A204.1 (cell line): ENCODE results near the gene DMD.

Experiments
- FAIRE-seq: peaks from 2 replicates; lab custom pipeline; 2012; peaks lifted over from hg19 to GRCh38; lab: Jason Lieb, UNC

The DMD gene

DNA sequence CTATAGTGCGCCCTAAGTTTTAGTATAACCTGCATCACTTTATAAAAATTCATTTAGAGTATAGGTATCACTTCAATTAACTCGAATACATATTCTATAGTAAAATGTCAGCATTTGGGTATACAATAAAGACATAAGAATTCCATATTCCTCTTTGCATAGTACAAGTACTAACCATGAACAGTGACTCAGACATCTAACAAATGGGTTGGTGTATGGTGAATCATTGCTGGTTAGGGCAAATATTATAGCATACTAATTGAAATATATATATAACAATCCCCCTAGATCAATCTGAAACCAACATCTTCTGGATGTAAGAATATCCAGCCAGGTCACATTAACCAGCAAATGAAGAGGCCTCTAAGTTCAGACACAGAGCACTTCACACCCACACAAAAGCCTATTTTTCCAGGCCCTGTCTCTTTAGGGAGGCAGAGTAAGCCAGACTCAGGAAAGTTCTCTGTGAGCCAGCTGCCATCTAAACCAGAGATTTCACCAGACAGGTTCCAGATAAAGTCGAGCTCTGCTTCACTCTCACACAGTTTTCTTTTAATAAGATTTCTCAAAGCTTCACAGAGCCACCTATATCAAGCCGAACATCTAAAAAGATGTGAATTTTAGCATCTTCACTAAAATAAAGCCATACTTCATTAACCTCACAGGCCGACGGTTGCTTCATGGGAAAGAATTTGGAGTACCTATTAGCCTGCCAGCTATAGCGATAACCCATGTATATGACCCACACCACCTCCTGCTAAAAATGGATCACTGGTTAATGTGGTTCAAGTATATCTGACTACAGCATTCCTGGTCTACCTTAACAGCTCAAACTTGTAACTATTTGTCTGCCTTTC is 1939.5 kb downstream of the DMD start:
- no peak for FAIRE-seq

DNA sequence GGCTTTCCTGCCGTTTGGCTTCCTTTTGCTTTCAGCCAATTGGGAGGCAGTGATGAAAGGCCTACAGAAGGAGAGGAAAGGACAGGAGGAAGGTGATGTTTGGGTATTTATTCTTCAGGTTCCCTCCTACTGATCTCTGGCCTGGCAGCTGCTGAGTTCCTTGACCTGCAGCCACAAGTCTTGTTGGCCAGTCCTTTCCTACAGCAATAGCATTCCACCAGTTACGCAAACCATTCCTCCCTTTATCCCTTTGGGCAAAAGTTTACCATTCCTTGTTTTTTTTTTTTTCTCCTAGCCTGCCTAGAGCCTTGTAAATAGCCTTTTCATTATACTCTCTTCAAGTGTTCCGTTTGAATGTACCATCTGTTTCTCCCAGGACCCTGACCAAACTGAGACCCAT is 1941.4 kb downstream of the DMD start:
- no peak for FAIRE-seq

DNA sequence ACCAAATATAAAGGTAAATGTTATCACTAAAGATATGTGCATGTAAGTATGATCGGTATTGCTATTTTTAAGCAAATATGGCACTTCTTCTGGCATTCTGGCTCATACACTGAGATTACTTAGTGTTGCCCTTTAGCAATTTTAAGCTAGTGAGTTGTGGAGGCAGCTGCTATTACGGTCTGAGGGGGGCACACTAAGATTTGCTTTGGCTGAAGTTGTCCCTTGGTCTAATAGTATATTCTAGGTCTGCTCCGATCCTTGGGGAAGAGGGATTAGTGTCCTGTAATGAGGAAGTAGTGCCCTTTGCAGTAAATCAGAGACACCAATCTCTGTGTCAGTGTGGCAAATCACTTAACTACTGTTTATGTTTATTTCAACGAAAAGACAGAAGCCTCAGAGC is 1943.0 kb downstream of the DMD start:
- no peak for FAIRE-seq

DNA sequence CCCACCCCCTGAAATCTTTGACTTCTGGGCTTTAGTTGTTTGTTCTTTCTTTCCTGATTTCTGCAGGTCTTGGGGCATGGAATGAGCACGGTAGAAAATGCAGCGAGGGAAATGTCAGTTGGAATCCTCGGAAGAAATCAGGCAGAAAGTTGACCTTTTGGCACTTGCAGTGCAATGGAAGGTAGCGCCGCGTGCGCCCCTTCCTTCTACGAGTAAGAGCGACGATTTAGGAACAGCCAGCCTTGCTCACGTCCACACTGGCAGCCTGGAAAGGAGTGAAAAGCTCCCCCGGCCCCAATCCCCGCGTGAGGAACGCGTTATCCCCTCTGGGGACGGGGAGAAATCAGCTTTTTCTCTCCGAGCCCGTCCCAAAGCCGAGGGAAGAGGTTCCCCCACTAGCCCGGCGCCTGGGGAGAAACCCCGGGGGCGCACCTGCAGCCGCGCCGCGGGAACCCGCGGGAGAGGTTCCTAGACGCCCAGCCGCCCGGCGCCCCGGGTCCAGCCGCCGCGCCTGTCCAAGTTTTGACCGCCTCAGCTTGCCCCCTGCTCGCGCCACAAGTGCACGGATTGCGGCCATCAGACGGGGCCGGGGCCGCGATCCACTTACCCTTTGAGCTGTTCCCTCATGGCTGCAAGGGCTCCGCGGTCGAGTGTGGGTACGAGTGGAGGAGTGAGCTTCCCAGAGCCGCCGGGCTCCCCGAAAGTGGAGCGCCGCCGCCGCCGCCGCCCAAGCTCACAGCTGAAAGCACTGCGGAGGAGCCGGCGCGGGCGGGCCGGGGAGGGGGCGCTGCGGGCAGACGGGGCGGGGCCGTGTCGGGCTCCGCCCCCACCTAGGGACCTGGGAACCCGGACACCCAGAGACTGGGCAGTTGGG is 1944.9 kb downstream of the DMD start:
- no peak for FAIRE-seq

DNA sequence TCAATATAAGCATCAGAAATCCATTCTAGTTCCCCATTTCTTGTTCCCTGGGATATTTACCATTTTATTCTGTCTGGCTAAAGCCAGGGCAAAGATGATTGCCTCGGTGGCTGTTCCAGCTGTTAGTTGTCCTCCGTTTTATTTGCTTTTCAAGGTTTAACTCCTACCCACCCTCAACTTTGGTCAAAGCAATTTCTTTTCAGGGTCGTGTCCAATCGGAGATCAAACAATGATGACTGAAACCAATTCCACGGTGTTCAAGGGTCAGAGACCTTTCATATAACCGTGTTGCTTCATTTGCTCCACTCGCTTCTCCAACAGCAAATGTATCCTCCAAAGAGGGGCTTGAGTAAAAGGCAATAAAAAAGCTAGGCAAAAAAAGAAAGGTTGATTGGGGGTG is 1946.0 kb downstream of the DMD start:
- no peak for FAIRE-seq

DNA sequence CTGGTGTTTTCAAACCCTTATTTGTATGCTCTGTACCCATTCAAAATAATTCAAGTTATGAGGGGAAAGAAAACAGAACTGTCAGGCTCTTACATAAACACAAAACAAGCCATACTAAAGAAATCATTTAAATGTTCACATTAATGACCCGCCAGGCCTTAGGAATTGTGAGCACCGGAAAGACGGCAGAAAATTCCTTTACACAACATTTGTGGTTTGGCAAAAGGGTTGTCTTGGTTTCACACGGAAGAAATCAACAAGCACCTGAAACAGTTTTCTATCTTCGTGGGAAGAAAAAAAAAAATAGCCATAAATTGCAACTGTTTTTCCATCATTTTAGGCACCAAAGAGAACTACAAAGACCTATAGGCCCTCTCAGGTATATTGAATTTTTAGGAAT is 1951.0 kb downstream of the DMD start:
- FAIRE-seq: no peak

DNA sequence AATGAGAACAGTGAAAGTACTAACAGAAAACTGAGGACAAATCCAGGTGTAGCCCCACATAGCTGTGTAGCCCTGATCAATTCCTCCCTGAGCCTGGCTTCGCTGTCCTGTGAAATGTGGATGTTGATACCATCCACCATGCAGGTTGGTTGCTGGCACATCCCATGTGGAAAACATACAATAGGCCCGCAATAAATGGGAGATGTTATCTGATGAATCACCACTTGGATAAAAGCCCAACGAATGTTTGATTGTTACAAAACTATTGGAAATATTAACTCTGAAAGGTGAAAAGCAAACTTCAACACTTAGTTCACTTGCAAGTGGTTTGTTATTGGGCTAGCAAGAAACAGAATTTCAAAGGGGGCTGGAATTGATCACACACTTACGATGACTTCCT is 1953.2 kb downstream of the DMD start:
- FAIRE-seq: no peak

DNA sequence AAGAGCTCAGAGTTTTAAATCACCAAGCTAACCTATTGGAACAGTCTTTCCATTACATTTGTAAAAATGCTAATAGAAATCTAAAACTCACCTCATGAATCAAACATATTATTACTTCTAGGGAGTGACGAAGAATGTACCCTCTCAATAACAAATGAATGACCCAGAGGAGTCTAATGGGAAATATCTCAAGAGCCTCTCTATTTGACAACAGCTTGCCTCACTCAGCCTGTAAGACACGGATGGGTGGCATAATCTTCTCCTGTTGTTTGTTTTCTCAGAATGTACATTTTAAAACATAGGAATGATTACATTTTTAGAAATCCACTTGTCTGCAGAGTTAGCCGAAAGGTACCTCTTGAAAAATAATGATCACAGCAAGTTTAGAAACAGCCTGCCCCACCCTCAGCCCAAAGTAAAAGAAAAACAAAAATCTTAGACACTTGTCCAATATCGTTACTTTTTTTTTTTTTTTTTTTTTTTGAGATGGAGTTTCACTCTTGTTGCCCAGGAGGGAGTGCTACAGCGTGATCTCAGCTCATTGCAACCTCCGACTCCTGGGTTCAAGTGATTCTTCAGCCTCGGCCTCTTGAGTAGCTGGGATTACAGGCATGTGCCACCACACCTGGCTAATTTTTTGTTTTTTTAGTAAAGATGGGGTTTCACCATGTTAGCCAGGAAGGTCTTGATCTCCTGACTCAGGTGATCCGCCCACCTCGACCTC is 1955.9 kb downstream of the DMD start:
- no peak for FAIRE-seq

DNA sequence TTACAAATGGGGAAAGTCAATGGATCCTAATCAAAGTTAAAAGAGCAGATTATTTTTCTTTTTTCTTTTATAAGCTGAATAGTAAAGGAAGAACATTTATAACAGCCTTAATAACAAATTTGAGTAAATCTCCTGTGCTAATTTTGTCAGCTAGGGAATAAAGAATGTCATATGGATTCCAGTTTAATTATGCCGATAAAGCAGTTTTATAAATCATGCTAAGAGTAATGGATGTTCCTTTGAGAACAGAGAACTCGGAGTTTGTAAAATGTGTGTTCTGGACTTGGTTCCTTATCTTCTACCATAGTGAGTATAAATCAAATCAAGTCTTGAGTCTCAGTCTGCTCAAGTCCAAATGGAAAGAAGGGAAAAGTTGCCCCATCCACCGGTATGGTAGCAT is 1959.2 kb downstream of the DMD start:
- FAIRE-seq: no peak

DNA sequence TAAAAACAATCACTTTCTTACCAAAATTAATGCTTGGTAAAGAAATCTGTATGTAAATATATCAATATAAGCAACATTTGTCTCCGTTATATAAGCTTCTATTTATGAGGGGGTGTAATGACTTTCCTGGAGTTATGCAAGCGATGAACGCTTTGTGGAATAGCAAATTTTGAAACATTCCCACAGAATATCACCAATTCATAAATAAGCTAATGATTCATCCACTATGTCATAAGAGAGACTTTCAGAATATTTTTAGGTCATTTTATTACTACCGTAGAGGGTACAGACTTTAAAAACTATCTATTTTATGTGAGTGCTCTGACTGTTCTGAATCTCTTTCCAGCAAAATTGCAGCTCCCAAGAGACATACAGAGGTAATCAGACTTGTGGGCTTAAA is 1960.0 kb downstream of the DMD start:
- FAIRE-seq: no peak

DNA sequence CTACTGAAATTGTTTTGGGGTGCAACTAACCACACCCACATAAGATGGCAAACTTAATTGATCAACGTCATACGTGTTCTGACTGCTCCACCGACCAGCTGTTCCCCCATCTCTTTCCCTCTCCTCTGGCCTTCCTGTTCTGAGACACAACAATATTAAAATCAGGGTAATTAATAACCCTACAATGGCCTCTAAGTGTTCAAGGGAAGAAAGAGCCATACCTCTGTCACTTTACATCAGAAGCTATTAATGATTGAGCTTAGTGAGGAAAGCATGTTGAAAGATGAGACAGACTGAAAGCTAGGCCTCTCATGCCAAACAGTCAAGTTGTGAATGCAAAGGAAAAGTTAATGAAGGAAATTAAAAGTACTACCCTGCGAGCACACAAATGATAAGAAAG is 1965.6 kb downstream of the DMD start:
- no peak for FAIRE-seq

DNA sequence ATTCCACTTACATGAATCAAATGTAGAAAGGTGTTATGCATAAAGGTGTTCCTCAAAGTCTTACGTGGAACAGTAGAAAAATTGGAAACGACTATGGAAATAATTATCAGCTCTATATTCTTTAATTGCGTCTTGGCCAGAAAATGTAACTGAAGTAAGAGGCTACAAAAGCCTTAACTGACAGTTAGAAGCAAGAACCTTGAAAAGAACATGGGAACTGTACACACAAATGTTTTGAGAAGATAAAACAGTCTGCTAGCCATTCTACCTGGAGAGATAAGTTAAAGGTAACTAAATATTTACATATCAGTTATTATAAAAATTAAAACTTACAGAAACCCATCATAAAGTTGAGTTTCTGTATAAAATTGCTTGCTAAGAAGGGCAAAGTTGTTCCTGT is 1967.5 kb downstream of the DMD start:
- no peak for FAIRE-seq

DNA sequence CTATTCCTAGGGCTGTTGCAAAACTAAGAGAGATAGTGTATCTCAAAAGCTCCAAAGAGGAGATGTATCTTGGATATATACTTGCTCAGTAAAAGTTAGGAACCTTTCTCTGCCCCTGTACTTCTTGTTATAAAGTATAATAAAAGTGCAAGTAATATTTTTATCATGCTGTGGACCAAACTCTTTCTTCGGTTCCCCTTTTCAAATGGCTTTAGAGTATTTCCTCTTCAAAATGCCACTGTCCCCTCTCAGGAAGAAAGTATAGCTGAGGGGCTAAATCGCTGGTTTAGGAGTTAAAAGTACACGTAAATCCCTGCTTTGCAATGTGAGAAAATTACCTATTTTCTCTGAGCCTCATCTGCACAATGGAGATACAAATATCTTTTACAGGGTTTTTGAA is 1970.4 kb downstream of the DMD start:
- FAIRE-seq: no peak

DNA sequence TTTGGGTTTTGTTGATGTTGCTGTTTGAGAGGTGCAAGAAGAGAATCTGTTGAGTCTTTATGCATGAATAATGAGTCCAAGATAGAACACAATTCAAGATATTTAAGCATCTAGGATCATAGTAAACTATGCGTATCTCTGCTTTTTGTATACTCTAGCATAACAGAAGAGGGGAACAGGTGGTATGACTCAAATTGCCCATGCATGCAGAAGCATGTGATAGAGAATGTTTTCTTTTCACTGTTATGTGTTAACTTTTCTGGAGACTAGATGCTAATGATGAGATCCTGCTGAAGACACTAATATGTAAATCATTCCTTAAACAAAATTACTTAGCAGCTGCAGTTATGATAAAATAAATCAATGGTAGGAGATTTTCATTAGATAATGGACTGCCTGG is 1974.2 kb downstream of the DMD start:
- no peak for FAIRE-seq

DNA sequence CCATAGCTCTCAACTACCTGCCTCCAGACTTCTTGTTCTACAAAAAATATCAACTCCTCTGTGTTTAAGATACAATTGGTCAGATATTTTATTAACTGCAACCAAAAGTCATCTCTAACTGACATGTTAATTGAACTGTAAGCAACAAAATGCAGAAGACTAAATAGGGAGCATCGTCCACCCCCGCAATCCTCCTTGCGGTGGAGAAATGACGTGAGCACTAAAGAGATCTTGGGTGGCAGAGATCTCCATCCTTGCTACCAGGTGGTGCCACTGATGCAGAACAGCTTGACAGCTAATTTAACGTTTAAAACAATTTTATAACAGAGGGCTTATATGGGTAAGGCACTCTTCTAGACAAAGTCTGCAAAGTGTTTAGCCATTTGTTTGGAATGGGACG is 1975.1 kb downstream of the DMD start:
- no peak for FAIRE-seq

DNA sequence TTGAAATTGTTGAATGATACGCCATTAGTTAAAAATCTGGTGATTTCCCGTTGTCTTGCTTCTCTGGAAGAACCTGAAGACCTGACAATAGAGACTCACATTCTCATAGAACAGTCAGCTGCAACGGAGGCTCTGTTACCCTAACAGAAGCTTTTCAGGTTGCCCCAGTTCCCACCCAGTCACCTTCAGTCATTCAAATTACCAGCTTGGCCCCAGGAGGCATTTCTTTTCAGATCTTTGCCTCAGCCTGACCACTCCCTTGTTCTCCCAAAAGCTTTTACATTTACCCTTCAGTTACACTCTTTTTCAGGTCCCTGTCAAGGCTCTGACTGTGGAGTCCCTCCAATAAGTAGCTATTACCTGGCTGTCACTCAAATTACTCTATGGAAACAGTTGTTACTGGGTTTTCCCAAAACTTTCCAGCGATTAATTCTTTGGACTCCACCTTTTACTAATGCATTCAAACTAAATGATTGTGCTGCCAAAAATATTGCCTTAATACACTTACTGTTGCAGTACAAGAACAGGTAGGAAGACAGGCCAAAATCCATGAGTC is 1977.3 kb downstream of the DMD start:
- FAIRE-seq: no peak

DNA sequence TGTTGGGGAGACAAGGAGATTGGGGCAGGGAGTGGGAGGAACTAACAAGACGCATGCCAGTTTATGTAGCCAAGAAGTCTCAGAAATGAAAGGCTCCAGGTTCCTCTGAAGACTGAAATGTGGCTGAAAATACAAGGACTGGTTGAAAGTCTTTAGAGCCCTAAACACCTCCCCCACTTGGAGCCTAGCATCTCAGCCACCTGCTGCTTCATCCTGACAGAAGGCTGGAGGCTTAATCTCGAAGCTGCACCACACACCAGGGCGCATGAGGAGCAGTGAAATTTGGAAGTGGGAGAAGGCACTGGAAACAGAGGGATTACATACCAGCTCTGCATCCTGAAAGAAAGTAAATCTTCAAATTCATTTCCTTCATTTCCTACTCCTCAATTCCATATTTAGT is 1978.8 kb downstream of the DMD start:
- no peak for FAIRE-seq

DNA sequence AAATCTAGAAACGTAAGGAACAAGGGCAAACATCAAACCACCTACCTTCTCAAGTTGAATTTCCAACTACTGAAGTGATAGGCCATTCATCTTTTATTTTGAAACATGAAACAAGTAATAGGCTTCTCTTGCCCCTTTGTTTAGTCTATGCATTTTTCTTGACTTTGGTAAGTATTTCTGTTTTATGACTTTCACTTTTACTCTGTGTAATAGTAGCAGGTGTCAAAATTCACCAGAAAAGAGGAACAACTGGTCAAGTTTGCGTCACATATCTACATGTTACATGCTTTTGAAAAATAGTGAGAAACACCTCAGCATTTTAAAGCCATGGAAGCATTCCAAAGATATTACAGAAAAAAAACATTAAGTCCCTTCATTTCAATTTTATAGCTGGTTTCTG is 1982.4 kb downstream of the DMD start:
- no peak for FAIRE-seq

DNA sequence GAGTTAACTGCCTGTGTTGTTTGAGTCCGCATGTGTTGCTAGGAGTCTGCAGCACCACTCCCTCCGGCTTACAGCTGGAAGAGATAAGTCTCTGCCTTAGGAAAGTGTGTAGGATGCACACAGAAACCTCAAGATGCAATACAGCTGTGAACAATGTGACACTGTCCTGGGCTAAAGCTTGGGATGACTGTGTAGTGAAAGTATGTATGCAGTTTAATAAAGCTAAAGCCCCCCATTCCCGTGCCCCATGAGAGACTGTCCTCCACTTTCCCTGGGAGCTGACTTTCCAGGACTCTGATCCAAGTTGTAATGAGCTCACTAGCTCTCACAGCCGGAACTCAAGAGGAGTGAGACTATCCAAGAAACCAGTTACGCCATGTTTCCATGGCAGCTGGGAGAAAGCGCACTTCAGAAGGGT is 1982.9 kb downstream of the DMD start:
- FAIRE-seq: no peak

DNA sequence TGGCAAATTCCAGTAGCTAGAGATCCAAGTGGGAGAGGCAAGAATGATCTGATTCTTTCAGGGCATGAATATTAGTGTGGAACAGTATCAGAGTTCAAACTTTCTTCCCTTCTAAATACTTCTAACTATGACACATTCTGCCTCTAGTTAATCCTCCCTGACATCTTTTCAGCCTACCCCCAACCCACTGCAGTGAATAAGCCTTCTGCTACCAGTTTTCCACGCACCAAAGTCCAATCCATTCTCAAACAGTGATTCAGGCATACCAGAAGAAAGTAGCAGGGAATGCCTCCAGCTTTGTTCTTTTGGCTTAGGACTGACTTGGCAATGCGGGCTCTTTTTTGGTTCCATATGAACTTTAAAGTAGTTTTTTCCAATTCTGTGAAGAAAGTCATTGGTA is 1984.1 kb downstream of the DMD start:
- FAIRE-seq: no peak

DNA sequence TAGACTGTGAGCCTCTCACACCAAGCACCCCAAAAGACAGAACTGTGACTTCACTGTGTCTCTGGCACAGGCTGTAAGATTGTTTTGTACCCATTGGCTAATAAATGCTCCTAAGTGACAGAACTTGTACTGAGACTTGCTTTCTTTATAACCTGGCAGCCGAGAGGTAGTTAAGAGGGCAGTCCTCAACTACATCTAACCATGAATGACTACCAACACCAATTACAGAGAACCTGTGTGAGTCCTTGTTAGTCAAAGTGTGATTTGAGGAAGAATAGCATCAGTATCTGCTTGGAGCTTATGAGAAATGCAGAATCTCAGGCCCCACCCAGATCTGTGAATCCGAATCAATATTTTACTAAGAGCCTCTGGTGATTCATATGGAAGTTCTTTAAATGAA is 1985.5 kb downstream of the DMD start:
- FAIRE-seq: no peak

DNA sequence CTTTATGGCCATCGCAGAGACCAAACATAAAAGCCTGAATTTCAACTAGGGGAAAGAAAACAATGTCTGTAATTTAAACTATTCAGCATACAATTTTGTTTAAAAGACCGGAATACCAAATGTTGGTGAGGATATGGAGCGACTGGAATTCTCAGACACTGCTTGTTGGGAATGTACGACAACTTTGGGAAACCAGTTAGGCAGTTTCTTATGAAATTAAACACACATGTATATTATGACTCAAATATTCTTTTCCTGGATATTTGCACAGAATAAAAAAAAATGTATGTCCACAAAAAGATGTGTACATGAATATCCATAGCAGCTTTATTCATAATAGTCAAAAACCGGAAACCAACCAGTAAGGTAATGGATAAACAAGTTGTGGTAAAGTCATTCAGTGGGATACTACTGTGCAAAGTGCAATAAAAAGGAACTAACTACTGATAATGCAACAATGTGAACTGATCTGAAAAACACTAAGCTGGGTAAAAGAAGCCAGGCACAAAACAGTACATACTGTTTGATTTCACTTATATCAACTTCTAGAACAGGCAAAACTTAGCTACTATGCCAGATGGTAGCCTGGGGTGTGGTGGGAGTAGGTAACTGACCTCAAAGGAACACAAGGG is 1986.9 kb downstream of the DMD start:
- no peak for FAIRE-seq
